Measurements from ENCODE around the gene ZDHHC11B.
A peak's percentile ranks its signal among the peaks of the same experiment; 100 is the strongest.
"Not testable (repeated sequence)": the region's sequence is repeated elsewhere in the genome, so short reads cannot be mapped to it uniquely, and the experiment has no call there.

The ZDHHC11B gene, protein sequence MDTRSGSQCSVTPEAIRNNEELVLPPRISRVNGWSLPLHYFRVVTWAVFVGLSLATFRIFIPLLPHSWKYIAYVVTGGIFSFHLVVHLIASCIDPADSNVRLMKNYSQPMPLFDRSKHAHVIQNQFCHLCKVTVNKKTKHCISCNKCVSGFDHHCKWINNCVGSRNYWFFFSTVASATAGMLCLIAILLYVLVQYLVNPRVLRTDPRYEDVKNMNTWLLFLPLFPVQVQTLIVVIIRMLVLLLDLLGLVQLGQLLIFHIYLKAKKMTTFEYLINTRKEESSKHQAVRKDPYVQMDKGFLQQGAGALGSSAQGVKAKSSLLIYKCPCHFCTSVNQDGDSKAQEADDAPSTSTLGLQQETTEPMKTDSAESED

DNA sequence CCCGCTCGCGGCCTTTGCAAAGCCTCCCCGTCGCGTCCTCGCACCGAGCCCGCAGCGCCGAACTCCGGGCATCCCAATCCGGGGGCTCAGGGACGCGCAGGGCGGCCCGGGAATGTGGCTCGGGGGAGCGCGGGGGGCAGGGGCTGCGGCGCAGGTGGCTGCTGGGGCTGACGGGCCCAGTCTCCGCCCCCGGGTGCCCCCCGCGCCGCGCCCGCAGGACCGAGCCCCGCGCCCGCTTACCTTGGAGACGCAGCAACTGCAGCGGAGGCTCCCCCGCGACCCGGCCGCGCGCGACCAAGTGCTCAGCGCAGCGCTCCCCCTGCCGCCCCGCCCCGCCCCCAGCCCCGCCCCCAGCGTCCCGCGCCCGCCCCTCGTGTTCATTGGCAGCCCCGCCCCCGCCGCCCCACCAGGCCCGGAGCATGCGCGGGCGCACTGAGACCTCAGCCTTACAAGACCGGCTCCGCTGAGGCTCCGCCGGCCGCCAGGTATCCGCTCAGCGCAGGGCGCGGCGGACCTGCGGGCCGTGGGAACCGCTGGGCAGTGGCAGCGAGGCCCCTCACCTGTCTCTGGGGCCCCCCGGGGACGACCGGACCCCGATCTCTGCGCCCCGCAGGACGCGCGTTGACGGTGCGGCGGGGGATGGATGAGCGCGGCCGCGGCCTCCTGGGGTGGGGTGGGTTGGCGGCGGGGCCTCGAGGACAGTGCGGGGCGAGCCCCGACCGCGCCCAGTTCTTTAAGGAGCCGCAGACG, at the start of gene ZDHHC11B:
Gene ZDHHC11B, minus strand, starts transcription at position 302 of the 750 bp plus-strand sequence. CDS start 17,810 bp downstream, outside the sequence.
- H3K36me3 ChIP-seq (ENCODE audit: control insufficient read depth in 2 of 2, insufficient read depth in 2 of 2, low read length in 2 of 2); H3K27me3 ChIP-seq (ENCODE audit: control insufficient read depth in 1 of 2, insufficient read depth in 2 of 2, low read length in 2 of 2); H3K27ac ChIP-seq (ENCODE audit: low read length); H3K9me3 ChIP-seq (ENCODE audit: control insufficient read depth in 2 of 2, low read length in 2 of 2): not testable (repeated sequence)
- Histone ChIP-seq H3K4me1 (ENCODE audit: control insufficient read depth, insufficient read depth, low read length) (peaks cover 12% of the 10 kb centered on the region), H3K4me3 (ENCODE audit: low read length in 2 of 2) (peak within 1 kb of the TSS; percentile 66 to 78), H3K9ac (ENCODE audit: low read length in 2 of 2) (peak within 1 kb of the TSS in 1 of 2 donors; percentile 27)

DNA sequence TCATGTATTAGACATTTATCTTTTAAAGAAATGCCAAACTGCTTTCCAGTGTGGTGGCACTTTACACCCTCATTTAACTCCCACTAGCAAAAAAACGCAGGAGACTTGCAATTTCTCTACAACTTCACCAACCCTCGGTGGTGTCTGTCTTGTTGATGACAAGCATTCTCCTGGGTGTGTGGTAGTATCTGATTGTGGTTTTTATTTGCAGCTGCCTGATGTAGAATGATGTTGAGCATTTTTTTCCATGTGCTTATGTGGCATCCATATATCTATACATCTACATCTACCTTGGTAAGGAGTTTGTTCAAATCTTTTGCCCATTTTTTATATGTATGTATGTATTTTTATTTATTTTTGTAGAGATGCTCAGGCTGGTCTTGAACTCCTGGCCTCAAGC, 49.5 kb upstream of the ZDHHC11B start:
- not testable (repeated sequence) for H3K4me3 ChIP-seq (ENCODE audit: low read length in 2 of 2); H3K9ac ChIP-seq (ENCODE audit: low read length in 2 of 2)

DNA sequence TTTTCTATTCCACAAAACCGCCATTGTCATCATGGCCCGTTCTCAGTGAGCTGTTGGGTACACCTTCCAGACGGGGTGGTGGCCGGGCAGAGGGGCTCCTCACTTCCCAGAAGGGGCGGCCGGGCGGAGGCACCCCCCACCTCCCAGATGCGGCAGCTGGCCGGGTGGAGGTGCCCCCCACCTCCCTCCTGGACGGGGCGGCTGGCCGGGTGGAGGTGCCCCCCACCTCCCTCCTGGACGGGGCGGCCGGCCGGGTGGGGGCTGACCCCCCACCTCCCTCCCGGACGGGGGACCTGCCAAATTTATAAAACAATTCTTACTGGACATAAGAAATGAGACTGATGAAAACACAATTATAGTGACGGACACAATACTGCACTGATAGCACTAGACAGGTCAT, 43.7 kb upstream of the ZDHHC11B start:
- not testable (repeated sequence) for H3K9ac ChIP-seq (ENCODE audit: low read length in 2 of 2); H3K9me3 ChIP-seq (ENCODE audit: control insufficient read depth in 2 of 2, low read length in 2 of 2); H3K36me3 ChIP-seq (ENCODE audit: control insufficient read depth in 2 of 2, insufficient read depth in 2 of 2, low read length in 2 of 2); H3K4me1 ChIP-seq (ENCODE audit: control insufficient read depth, insufficient read depth, low read length); H3K4me3 ChIP-seq (ENCODE audit: low read length in 2 of 2); H3K27ac ChIP-seq (ENCODE audit: low read length); H3K27me3 ChIP-seq (ENCODE audit: control insufficient read depth in 1 of 2, insufficient read depth in 2 of 2, low read length in 2 of 2)

More for the DNA sequence above, 49.5 kb upstream of the ZDHHC11B start:
- not testable (repeated sequence) for H3K27me3 ChIP-seq (ENCODE audit: control insufficient read depth in 1 of 2, insufficient read depth in 2 of 2, low read length in 2 of 2); H3K27ac ChIP-seq (ENCODE audit: low read length); H3K36me3 ChIP-seq (ENCODE audit: control insufficient read depth in 2 of 2, insufficient read depth in 2 of 2, low read length in 2 of 2); H3K4me1 ChIP-seq (ENCODE audit: control insufficient read depth, insufficient read depth, low read length); H3K9me3 ChIP-seq (ENCODE audit: control insufficient read depth in 2 of 2, low read length in 2 of 2)

GRCh38 chr5:825544-825943, 41.0 kb upstream of the ZDHHC11B start:
- not testable (repeated sequence) for H3K27me3 ChIP-seq (ENCODE audit: control insufficient read depth in 1 of 2, insufficient read depth in 2 of 2, low read length in 2 of 2); H3K4me1 ChIP-seq (ENCODE audit: control insufficient read depth, insufficient read depth, low read length); H3K4me3 ChIP-seq (ENCODE audit: low read length in 2 of 2); H3K27ac ChIP-seq (ENCODE audit: low read length); H3K9me3 ChIP-seq (ENCODE audit: control insufficient read depth in 2 of 2, low read length in 2 of 2); H3K9ac ChIP-seq (ENCODE audit: low read length in 2 of 2); H3K36me3 ChIP-seq (ENCODE audit: control insufficient read depth in 2 of 2, insufficient read depth in 2 of 2, low read length in 2 of 2)

DNA sequence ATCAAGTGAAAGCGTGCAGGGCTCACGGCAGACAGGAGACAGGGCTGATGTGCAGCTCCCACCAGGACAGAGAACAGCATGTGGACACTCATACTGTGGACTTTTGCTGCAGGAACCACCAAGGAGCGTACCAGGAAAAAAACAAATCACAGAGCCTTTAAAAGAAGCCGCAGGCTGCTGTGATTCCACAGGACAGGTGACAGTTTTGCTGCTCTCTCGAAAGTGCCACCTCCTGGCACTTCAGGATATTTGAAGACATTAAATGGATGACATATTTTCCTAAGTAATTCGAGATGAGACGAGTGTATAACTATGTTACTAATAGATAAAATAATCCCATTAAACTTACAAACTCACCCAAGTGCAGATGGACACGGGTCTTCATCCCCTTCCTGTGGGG, 37.0 kb upstream of the ZDHHC11B start:
- H3K36me3 ChIP-seq (ENCODE audit: control insufficient read depth in 2 of 2, insufficient read depth in 2 of 2, low read length in 2 of 2): no peaks in the 10 kb centered on the region
- H3K27me3 ChIP-seq (ENCODE audit: control insufficient read depth in 1 of 2, insufficient read depth in 2 of 2, low read length in 2 of 2): no peaks in the 10 kb centered on the region

GRCh38 chr5:820245-820644, 35.7 kb upstream of the ZDHHC11B start:
- Histone ChIP-seq H3K9ac (ENCODE audit: low read length in 2 of 2) (no peak overlapping the region), H3K4me3 (ENCODE audit: low read length in 2 of 2) (no peak overlapping the region), H3K4me1 (ENCODE audit: control insufficient read depth, insufficient read depth, low read length) (no peaks in the 10 kb centered on the region), H3K9me3 (ENCODE audit: control insufficient read depth in 2 of 2, low read length in 2 of 2) (no peaks in the 10 kb centered on the region), H3K27me3 (ENCODE audit: control insufficient read depth in 1 of 2, insufficient read depth in 2 of 2, low read length in 2 of 2) (no peaks in the 10 kb centered on the region), H3K27ac (ENCODE audit: low read length) (no peak overlapping the region), H3K36me3 (ENCODE audit: control insufficient read depth in 2 of 2, insufficient read depth in 2 of 2, low read length in 2 of 2) (no peaks in the 10 kb centered on the region)

More for the DNA sequence above, 37.0 kb upstream of the ZDHHC11B start:
- no peak overlapping the region for H3K4me3 ChIP-seq (ENCODE audit: low read length in 2 of 2)
- H3K27ac ChIP-seq (ENCODE audit: low read length): no peak overlapping the region
- H3K4me1 ChIP-seq (ENCODE audit: control insufficient read depth, insufficient read depth, low read length): no peaks in the 10 kb centered on the region
- H3K9me3 ChIP-seq (ENCODE audit: control insufficient read depth in 2 of 2, low read length in 2 of 2): no peaks in the 10 kb centered on the region
- no peak overlapping the region for H3K9ac ChIP-seq (ENCODE audit: low read length in 2 of 2)

- Histone ChIP-seq H3K4me1 (ENCODE audit: control insufficient read depth, insufficient read depth, low read length) (no peaks in the 10 kb centered on the region), H3K27me3 (ENCODE audit: control insufficient read depth in 1 of 2, insufficient read depth in 2 of 2, low read length in 2 of 2) (no peaks in the 10 kb centered on the region), H3K4me3 (ENCODE audit: low read length in 2 of 2) (no peak overlapping the region), H3K9me3 (ENCODE audit: control insufficient read depth in 2 of 2, low read length in 2 of 2) (no peaks in the 10 kb centered on the region), H3K9ac (ENCODE audit: low read length in 2 of 2) (no peak overlapping the region), H3K27ac (ENCODE audit: low read length) (no peak overlapping the region), H3K36me3 (ENCODE audit: control insufficient read depth in 2 of 2, insufficient read depth in 2 of 2, low read length in 2 of 2) (no peaks in the 10 kb centered on the region)
These were observed 34.5 kb upstream of the ZDHHC11B start for GRCh38 chr5:819078-819477.

- Histone ChIP-seq H3K27ac (ENCODE audit: low read length) (no peak overlapping the region), H3K9ac (ENCODE audit: low read length in 2 of 2) (no peak overlapping the region), H3K36me3 (ENCODE audit: control insufficient read depth in 2 of 2, insufficient read depth in 2 of 2, low read length in 2 of 2) (no peaks in the 10 kb centered on the region), H3K4me1 (ENCODE audit: control insufficient read depth, insufficient read depth, low read length) (no peaks in the 10 kb centered on the region), H3K9me3 (ENCODE audit: control insufficient read depth in 2 of 2, low read length in 2 of 2) (no peaks in the 10 kb centered on the region), H3K4me3 (ENCODE audit: low read length in 2 of 2) (no peak overlapping the region), H3K27me3 (ENCODE audit: control insufficient read depth in 1 of 2, insufficient read depth in 2 of 2, low read length in 2 of 2) (no peaks in the 10 kb centered on the region)
These were observed 31.6 kb upstream of the ZDHHC11B start for GRCh38 chr5:816176-816575.

- Histone ChIP-seq H3K27me3 (ENCODE audit: control insufficient read depth in 1 of 2, insufficient read depth in 2 of 2, low read length in 2 of 2) (no peaks in the 10 kb centered on the region), H3K36me3 (ENCODE audit: control insufficient read depth in 2 of 2, insufficient read depth in 2 of 2, low read length in 2 of 2) (no peaks in the 10 kb centered on the region), H3K27ac (ENCODE audit: low read length) (no peak overlapping the region), H3K4me3 (ENCODE audit: low read length in 2 of 2) (no peak overlapping the region), H3K9ac (ENCODE audit: low read length in 2 of 2) (no peak overlapping the region), H3K4me1 (ENCODE audit: control insufficient read depth, insufficient read depth, low read length) (no peaks in the 10 kb centered on the region), H3K9me3 (ENCODE audit: control insufficient read depth in 2 of 2, low read length in 2 of 2) (no peaks in the 10 kb centered on the region)
These were observed 30.9 kb upstream of the ZDHHC11B start for GRCh38 chr5:815449-815848.

DNA sequence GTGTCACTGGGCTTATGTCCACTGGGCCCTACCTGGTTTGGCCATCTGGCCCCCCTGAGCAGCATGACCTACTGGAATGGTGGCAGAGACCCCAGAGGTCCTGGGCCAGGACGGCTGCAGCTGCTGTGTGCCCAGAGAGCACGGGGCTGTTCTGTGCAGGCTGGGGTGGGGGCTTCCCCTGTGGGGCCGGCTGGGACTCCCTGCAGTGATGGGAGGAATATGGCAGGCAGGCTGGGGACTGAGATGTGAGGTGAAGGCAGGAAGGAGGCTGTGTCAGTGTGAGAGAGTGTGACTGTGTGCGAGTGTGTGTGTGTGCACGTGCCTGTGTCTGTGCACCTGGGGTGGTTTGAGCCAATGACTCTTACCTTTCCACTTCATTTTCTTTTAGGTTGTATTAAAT, 29.0 kb upstream of the ZDHHC11B start:
- not testable (repeated sequence) for H3K4me3 ChIP-seq (ENCODE audit: low read length in 2 of 2); H3K4me1 ChIP-seq (ENCODE audit: control insufficient read depth, insufficient read depth, low read length); H3K36me3 ChIP-seq (ENCODE audit: control insufficient read depth in 2 of 2, insufficient read depth in 2 of 2, low read length in 2 of 2); H3K9ac ChIP-seq (ENCODE audit: low read length in 2 of 2); H3K9me3 ChIP-seq (ENCODE audit: control insufficient read depth in 2 of 2, low read length in 2 of 2); H3K27ac ChIP-seq (ENCODE audit: low read length); H3K27me3 ChIP-seq (ENCODE audit: control insufficient read depth in 1 of 2, insufficient read depth in 2 of 2, low read length in 2 of 2)

DNA sequence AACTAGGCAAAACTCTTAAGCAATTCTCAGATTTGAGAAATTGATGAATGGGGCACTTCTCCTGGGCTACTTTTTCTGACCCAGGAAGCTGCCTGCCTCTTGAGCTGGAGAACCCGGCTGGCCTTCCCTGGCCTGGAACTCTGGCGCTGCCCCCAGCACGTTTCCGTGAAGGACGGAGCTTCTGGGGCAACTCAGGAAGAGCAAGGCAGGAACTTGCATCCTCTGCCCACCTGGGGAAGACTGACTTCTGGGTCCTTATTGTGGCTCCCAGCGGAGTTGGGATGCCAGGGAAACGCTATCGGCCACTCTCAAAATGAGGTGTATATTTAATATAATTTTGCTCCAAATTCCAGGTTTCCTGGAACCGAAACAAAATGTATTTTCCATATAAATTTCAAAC, 26.9 kb upstream of the ZDHHC11B start:
- H3K4me3 ChIP-seq (ENCODE audit: low read length in 2 of 2); H3K4me1 ChIP-seq (ENCODE audit: control insufficient read depth, insufficient read depth, low read length); H3K27ac ChIP-seq (ENCODE audit: low read length); H3K9ac ChIP-seq (ENCODE audit: low read length in 2 of 2); H3K27me3 ChIP-seq (ENCODE audit: control insufficient read depth in 1 of 2, insufficient read depth in 2 of 2, low read length in 2 of 2); H3K9me3 ChIP-seq (ENCODE audit: control insufficient read depth in 2 of 2, low read length in 2 of 2); H3K36me3 ChIP-seq (ENCODE audit: control insufficient read depth in 2 of 2, insufficient read depth in 2 of 2, low read length in 2 of 2): not testable (repeated sequence)

Measured in stomach smooth muscle (tissue), 2 donors.